Measurements from ENCODE around the gene AAK1.
"Not testable (repeated sequence)": the region's sequence is repeated elsewhere in the genome, so short reads cannot be mapped to it uniquely, and the experiment has no call there.

AAK1 gene

GRCh38 chr2:69429491-69430183 lies 213.9 kb downstream of the AAK1 start:
- Histone ChIP-seq H3K4me1 (ENCODE audit: control insufficient read depth, insufficient read depth, low read length) (no peaks in the 10 kb centered on the region; the same call in 1 of the 2 replicates), H3K9me3 (ENCODE audit: control insufficient read depth, insufficient read depth, low read length) (no peaks in the 10 kb centered on the region), H3K27me3 (ENCODE audit: control insufficient read depth, insufficient read depth, low read length) (no peaks in the 10 kb centered on the region), H3K36me3 (ENCODE audit: control insufficient read depth, insufficient read depth, low read length) (no peaks in the 10 kb centered on the region), H3K4me3 (ENCODE audit: low read length) (no peak overlapping the region), H3K27ac (ENCODE audit: low read length) (no peak overlapping the region)
- no CpG with 5 or more reads among the region's 6 CpGs for WGBS (ENCODE audit: insufficient coverage, insufficient read length)
- DNase-seq (ENCODE audit: low read depth, low spot score), result no peak

GRCh38 chr2:69428981-69429380 lies 214.6 kb downstream of the AAK1 start:
- WGBS (ENCODE audit: insufficient coverage, insufficient read length), result no CpG with 5 or more reads among the region's 2 CpGs
- no peaks in the 10 kb centered on the region for H3K9me3 ChIP-seq (ENCODE audit: control insufficient read depth, insufficient read depth, low read length)
- no peaks in the 10 kb centered on the region for H3K4me1 ChIP-seq (ENCODE audit: control insufficient read depth, insufficient read depth, low read length)
- H3K27me3 ChIP-seq (ENCODE audit: control insufficient read depth, insufficient read depth, low read length), result no peaks in the 10 kb centered on the region
- no peak overlapping the region for H3K4me3 ChIP-seq (ENCODE audit: low read length)
- no peaks in the 10 kb centered on the region for H3K36me3 ChIP-seq (ENCODE audit: control insufficient read depth, insufficient read depth, low read length)
- no peak for DNase-seq (ENCODE audit: low read depth, low spot score)
- H3K27ac ChIP-seq (ENCODE audit: low read length), result no peak overlapping the region

- H3K27me3 ChIP-seq (ENCODE audit: control insufficient read depth, insufficient read depth, low read length), result no peaks in the 10 kb centered on the region
- H3K27ac ChIP-seq (ENCODE audit: low read length), result no peak overlapping the region
- DNase-seq (ENCODE audit: low read depth, low spot score), result no peak
- H3K36me3 ChIP-seq (ENCODE audit: control insufficient read depth, insufficient read depth, low read length), result no peaks in the 10 kb centered on the region
- WGBS (ENCODE audit: insufficient coverage, insufficient read length), result no CpG with 5 or more reads among the region's 2 CpGs
- H3K9me3 ChIP-seq (ENCODE audit: control insufficient read depth, insufficient read depth, low read length), result no peaks in the 10 kb centered on the region
- H3K4me3 ChIP-seq (ENCODE audit: low read length), result no peak overlapping the region
- H3K4me1 ChIP-seq (ENCODE audit: control insufficient read depth, insufficient read depth, low read length), result no peaks in the 10 kb centered on the region
Observed at GRCh38 chr2:69424419-69424818, 219.1 kb downstream of the AAK1 start.

- no peaks in the 10 kb centered on the region for H3K9me3 ChIP-seq (ENCODE audit: control insufficient read depth, insufficient read depth, low read length)
- DNase-seq (ENCODE audit: low read depth, low spot score), result no peak
- H3K4me3 ChIP-seq (ENCODE audit: low read length), result no peak overlapping the region
- H3K4me1 ChIP-seq (ENCODE audit: control insufficient read depth, insufficient read depth, low read length), result no peaks in the 10 kb centered on the region
- no peak overlapping the region for H3K27ac ChIP-seq (ENCODE audit: low read length)
- no peaks in the 10 kb centered on the region for H3K36me3 ChIP-seq (ENCODE audit: control insufficient read depth, insufficient read depth, low read length)
- H3K27me3 ChIP-seq (ENCODE audit: control insufficient read depth, insufficient read depth, low read length), result no peaks in the 10 kb centered on the region
Observed at GRCh38 chr2:69422198-69422597, 221.3 kb downstream of the AAK1 start.

GRCh38 chr2:69419111-69419510 lies 224.4 kb downstream of the AAK1 start:
- H3K27ac ChIP-seq (ENCODE audit: low read length); H3K27me3 ChIP-seq (ENCODE audit: control insufficient read depth, insufficient read depth, low read length); H3K36me3 ChIP-seq (ENCODE audit: control insufficient read depth, insufficient read depth, low read length); DNase-seq (ENCODE audit: low read depth, low spot score); H3K4me3 ChIP-seq (ENCODE audit: low read length); H3K4me1 ChIP-seq (ENCODE audit: control insufficient read depth, insufficient read depth, low read length); H3K9me3 ChIP-seq (ENCODE audit: control insufficient read depth, insufficient read depth, low read length): not testable (repeated sequence)
- WGBS (ENCODE audit: insufficient coverage, insufficient read length), result no CpG with 5 or more reads among the region's 7 CpGs

- no peak overlapping the region for H3K27ac ChIP-seq (ENCODE audit: low read length)
- no peaks in the 10 kb centered on the region for H3K4me1 ChIP-seq (ENCODE audit: control insufficient read depth, insufficient read depth, low read length)
- no peak for DNase-seq (ENCODE audit: low read depth, low spot score)
- no peaks in the 10 kb centered on the region for H3K9me3 ChIP-seq (ENCODE audit: control insufficient read depth, insufficient read depth, low read length)
- H3K27me3 ChIP-seq (ENCODE audit: control insufficient read depth, insufficient read depth, low read length), result no peaks in the 10 kb centered on the region
- no peak overlapping the region for H3K4me3 ChIP-seq (ENCODE audit: low read length)
- H3K36me3 ChIP-seq (ENCODE audit: control insufficient read depth, insufficient read depth, low read length), result no peaks in the 10 kb centered on the region
- no CpG with 5 or more reads among the region's 1 CpG for WGBS (ENCODE audit: insufficient coverage, insufficient read length)
Observed at GRCh38 chr2:69416147-69416546, 227.4 kb downstream of the AAK1 start.

Measured in iPS DF 6.9 (cell line).